Measurements from ENCODE around the gene PXDN. TPM values are rescaled to one million over a fixed set of nuclear protein-coding genes. Genes with fewer than 3 reads are reported as not detected.
A peak's percentile ranks its signal among the peaks of the same experiment; 100 is the strongest.

PXDN gene
- total RNA-seq, 1 donor from 2014 or later: 38.1 TPM

DNA sequence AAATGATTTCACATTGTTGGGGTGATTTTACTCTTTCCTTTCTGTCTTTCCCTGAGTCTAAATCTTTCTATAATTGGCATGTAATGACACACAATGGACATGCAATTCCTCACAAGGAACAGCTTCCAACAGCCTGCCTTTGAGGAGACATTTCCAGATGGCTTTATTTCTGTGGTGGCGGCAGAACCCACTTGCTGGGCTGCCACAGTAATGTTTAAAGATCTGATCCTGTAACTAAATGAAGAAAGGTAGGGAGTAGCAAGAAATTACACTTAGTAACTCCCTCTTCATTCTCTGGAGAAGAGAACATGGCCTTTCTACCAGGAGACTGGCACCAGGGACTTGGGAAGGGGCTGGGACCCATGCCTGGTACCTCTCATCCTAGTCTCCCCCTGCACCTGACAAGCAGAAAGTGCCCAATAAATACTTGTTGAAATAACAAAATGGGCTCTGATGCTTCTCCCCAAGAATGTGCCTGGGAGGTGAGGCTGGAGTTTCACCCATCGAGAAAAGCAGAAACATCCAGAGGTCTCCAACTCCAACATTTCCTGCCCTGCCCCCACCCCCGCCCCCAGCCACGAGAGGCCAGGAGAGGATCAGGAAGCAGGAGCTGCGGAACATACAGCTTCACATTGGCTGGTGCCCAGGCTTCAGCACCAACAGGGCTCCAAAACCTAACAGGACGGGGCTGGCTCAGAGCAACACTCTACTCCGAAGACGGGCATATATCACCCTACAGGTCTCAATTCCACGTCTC lies 92.1 kb downstream of the PXDN start:
- ATAC-seq: peak; percentile 38
- intact Hi-C loops (cut with DNase I): loop anchor here (10.0 kb wide), 1 partner anchor 93 kb away; the partner anchor contains the start of gene PXDN
- peak; percentile 55 for DNase-seq (ENCODE audit: low spot score)

DNA sequence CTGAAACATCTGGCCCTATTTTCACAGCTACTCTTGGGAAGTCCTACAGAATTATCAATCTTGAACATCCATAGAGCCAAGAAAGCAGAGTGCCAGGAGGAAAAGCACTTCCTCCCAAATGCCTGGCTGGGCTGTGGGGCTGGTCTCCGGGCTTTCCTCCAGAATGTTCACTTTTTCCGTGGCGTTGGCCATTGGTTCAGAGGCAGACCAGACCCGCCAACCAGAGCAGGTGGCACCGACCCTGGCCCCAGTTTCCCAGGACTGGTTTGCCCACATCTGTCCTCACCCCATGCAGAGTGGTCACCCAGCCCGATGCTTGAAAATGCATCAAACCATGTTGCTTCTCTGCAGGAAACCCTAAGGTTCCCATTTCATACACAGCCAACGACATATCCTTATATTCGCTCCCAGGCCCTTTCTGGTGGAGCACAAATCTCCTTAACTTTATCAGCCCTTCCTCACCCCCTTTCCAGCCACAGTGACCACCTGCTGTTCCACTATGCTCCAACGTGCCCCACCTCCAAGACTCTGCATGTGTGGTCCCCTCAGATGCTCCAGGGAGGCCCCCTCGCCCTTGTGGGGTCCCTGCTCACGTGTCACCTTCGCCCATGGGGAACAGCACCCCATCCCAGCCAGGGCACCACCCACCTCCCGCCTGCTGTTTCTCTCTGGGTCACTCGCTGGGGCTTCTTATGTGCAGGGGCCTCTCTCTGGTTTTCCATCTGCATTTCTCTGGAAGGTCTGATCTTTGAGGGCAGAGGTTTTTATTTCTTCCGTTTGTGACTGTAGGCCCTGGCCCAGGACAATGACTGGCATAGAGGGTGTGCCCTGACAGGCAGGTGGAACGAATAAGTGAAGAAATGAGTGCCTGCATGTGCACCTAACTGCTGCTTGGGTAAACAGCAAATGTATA lies 92.9 kb downstream of the PXDN start:
- intact Hi-C loops (cut with DNase I): loop anchor here (10.0 kb wide), 1 partner anchor 93 kb away; the partner anchor contains the start of gene PXDN
- ATAC-seq (no peak), DNase-seq (ENCODE audit: low spot score) (peak; percentile 55)

DNA sequence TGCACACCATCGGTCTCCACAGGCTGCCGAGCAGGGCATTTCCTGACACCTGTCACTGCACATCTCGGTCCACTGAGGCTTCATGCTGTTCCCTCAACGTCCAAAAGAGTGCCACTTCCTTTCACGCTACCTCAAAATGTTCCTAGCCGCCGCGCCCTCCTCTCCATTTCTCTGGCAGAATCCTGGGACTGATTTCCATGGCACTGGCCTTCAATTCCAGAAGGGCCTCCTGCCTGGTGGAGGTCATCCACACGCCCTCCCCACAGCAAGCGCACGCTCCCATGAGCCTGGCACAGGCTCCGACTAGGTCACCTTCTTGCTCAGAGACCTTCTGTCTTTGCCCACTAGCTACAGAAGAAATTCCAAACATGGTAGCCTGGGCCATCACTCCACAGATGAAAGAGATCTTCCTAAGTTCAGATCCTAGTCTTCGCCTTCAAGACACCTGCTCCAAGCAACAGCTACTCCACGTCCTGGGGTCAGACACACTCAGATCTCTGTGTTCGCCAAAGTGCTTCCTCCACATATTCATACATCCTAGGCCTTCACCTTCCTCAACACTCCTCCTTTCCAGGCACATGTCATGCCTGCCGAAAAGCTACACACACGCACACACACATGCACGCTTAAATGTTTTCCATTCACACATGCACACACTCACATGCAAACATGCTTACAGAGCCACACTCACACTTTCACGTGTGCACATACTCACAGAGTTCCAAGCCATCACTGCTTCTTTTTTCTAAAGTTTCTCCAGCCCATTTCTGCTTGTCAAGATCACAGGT lies 94.0 kb downstream of the PXDN start:
- ATAC-seq: no peak
- intact Hi-C loops (cut with DNase I): loop anchor here (10.0 kb wide), 1 partner anchor 95 kb away; the partner anchor contains the start of gene PXDN
- DNase-seq (ENCODE audit: low spot score): peak; percentile 18

- intact Hi-C loops (cut with DNase I): loop anchor here (10.0 kb wide), 1 partner anchor 95 kb away; the partner anchor contains the start of gene PXDN
- no peak for DNase-seq (ENCODE audit: low spot score)
- no peak for ATAC-seq
Measured at GRCh38 chr2:1649103-1650084, 94.9 kb downstream of the PXDN start.

- DNase-seq (ENCODE audit: low spot score) (no peak), ATAC-seq (no peak)
- intact Hi-C loops (cut with DNase I): no loop called here
Measured at GRCh38 chr2:1648241-1649102, 95.8 kb downstream of the PXDN start.

DNA sequence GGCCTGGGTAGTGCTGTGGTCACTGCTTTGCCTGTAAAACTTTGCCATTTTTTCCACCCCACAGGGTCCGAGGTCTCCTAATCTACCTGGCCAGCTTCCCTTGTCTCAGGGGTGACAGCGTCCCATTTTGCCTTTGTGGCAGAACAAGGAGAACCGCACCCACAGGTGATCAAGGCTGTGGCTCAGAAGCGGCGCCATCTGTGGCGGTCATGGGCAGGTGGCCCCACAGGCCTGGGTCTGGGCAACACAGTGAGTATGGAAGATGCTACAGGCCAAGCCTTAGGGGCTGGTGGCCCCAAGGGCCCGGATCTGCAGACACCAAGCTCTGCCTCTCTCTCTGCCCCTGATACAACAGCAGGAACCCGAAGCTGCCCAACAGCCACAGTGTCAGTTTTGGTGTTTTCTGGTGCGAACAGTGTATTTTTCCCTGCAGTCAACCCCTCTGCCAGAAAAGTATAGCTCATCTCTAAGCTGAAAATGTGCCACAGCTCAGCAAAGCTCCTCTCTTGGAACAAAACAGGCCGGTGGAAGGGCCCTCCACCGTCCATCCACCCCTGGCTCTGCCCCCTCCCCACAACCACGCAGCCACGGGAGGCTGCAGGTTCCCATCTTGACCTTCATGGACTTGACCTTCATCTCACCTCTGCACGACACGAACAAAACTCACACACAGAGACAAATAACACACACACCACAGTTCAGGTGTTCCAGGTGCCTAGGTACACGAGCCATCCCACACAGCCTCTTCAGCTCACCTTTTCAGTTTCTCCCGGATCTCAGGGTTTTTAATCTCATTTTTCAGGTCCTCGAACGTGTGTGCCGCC lies 96.7 kb downstream of the PXDN start:
- ATAC-seq (no peak), DNase-seq (ENCODE audit: low spot score) (no peak)
- intact Hi-C loops (cut with DNase I): no loop called here

DNA sequence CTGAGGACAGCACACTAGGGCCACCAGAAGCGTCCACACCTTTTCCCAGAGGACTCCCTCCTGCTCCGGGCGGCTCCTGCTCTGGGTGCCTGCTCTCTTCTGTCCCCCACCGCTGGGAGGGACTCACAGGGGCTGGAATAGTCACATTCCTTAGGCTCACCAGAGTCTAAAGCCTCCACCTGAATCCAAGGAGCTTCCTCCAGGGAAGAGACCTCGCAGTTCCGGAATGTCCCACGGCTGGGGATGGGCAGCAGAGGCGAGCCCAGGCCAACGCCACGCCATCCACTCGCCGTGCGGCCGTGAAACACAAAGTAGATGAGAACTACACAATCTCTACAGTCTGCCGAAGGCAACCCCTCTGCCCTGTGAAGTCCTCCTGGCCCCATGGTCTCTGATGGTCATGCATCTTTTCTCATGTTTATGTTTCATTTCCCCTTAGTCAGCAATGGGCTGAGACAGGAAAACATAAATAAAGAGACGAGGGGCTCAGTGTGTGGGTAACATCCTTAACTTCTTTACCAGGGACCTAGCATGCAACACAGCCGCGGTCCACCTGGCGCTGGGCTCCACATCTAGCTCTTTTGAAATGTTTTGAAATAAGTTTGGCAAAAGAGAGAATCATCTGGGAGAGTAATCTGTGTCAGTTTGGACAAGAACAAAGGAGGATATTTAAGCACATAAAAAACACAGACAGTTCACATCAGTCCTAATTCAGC lies 98.4 kb downstream of the PXDN start:
- DNase-seq (ENCODE audit: low spot score): peak; percentile 42
- intact Hi-C loops (cut with DNase I): no loop called here
- ATAC-seq: no peak

DNA sequence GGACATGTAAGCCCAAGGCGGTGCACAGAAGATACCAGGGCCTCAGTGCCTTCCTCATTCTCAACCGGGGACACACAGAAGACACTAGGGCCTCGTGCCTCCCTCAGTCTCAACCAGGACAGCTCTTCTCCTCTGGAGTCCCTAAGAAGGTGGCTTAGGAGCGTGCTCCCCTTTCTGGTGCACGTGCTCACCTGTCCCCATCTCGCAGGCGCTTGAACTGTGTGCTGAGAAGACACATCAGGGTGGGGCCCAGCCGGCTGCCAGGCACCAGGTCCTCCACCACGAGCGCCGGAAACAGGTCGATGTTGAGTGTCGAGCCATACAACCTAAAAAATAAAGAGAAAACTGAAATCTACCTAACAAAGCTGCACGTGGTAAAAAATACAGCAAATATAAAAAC lies 99.9 kb downstream of the PXDN start:
- ATAC-seq (no peak), DNase-seq (ENCODE audit: low spot score) (no peak)
- intact Hi-C loops (cut with DNase I): no loop called here

- ATAC-seq: no peak
- peak; percentile 56 for DNase-seq (ENCODE audit: low spot score)
- intact Hi-C loops (cut with DNase I): no loop called here
Measured at GRCh38 chr2:1642993-1643619, 101.2 kb downstream of the PXDN start.

DNA sequence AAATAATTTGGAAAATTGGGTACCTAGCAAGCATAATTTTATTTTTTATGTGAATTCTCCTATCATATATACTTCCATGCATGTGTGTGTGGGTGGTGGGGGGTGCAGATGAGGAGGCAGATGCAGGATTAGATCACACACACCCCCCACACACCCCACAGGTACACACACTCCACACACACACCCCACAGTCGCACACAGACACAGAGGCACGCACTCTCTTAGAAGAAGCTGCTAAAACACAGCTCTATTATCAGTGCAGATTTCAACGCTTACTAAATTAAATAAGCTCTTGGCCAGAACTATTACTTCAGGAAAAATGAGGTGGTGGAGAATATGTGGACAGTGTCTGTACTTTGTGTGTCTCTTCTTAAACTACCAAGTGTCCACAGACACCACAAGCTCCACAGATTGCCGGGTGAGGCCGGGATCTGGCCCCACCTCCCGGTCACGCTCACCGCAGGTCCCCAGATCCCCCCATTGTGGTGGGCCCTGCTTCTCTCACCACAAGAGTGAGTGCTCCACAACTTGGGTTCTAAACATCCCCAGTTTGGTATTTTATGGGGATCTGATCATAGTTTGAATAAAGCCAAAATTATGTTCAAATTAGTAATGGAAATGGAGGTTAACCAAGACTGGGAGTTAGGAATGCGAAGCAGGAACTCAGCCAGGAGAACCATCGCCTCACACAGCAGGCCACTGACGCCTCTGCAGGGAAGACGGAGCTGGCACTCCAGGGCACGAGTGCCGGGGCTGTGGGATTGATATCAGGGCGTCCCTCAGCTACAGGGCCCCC lies 102.1 kb downstream of the PXDN start:
- intact Hi-C loops (cut with DNase I): no loop called here
- ATAC-seq (no peak), DNase-seq (ENCODE audit: low spot score) (peak; percentile 48)

DNA sequence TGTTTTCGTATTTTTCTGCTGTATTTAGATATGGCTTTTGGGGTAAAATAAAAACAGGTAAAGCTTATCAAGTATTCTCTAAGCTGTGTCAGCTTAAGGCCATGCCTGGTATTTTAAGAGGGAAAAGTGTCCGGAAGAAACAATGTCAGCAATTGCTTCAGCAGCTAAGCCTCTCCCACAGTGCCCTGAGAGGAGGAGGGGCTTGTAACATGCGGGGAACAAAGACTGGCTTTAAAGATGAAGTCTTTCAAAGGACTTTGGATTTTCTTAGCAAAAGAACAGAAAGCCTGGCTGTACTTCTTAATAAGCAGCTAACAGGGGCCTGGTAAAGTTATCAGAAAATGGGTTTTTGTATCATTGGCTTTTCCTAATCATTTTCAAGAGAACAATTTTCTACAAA lies 102.8 kb downstream of the PXDN start:
- DNase-seq (ENCODE audit: low spot score) (peak; percentile 57), ATAC-seq (peak; percentile 45)
- intact Hi-C loops (cut with DNase I): no loop called here

DNA sequence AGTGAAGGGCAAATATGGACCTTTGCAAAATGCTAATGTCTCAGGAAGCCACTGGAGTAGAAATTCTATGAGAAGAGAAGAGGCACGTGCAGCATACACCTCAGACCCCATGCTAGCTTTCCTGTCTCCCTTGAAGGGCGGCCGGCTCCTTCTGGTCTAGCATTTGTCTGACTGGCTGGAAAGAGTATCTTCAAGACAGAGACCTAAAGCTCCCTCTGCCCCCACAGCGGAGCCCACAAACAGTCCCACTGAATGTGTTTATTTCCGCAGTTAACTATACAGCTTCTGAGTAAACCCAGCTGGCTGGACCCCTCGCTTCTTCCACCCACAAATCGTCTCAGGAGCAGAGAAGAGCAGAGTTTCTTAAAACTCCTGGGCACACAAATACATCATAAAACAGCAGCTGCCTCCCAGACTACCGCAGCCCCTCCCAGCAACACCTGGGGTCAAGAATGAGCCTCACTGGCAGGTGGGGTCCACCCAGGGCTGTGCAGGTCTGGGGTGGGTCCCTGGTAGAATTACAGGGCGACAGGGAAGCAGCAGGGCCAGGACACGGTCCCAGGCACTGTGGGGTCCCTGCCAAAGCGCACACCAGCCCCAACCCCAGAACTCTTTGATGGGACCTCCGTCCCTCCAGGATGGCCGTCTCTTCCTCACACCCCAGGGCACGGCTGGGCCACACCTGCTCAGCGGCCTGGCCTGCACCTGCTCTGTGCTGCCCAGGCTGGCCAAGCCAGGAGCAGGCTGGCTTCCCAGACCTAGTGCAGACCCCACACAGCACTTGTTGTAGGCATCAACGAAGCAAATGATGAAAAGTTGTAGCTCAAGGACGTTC lies 103.8 kb downstream of the PXDN start:
- intact Hi-C loops (cut with DNase I): no loop called here
- ATAC-seq: no peak
- no peak for DNase-seq (ENCODE audit: low spot score)

DNA sequence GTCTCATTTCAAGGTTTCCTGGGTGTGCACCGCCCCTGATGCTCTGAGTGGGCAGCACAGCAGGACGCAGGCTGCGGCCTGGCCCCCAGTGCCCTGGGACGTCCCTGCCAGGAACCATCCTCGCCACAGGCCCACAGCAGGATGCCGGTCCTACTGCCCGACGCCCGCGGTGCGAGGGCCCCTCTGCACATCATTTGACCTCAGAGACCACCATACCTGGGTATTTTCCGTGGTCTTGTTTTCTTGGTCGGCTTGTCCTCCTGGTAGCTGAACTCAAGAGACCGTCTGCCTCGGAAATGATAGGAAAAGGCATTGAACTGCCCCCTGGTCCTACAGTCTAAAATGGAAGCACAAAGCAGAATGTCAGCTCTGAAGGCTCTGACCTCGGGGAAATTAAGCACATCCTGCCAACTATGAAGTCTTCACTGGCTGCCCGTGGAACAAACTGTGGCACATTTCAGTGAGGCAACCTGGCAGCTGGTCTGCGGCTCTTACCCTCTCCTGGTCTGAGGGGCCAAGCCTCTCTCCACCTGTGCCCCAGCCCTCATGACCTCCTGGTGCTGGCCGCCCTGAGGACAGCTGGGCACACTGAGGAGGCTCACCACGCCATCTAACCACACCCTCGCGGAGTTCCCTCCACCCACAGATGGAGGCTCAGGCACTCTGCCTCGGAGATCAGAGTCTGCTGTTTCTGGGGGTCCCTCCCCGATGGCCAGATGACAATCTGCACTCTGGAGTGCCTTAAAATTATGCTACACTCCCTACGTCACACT lies 105.0 kb downstream of the PXDN start:
- intact Hi-C loops (cut with DNase I): no loop called here
- DNase-seq (ENCODE audit: low spot score) (no peak), ATAC-seq (no peak)
